GM11168 (cell line): ENCODE data around the gene FOXD4L3.
"Not testable (repeated sequence)": the region's sequence is repeated elsewhere in the genome, so short reads cannot be mapped to it uniquely, and the experiment has no call there.

Source experiments
- in situ Hi-C: fragments of 300-500 bp; cut with MboI; formaldehyde crosslinking; loops from one replicate; pipeline ENCODE4 v1.12.0; 2022; ENCODE audit warnings: low sequenced_read_pairs; ENCODE audit not compliant: unreplicated experiment

FOXD4L3 gene

GRCh38 chr9:68302567-68302966, at the start of gene FOXD4L3:
TSS of gene FOXD4L3 (plus strand) at chr9:68302867. CDS start at chr9:68302952, 85 bp downstream.
- in situ Hi-C loops, result not testable (repeated sequence)

GRCh38 chr9:68281041-68281440, 21.6 kb upstream of the FOXD4L3 start:
- in situ Hi-C loops, result not testable (repeated sequence)

GRCh38 chr9:68303771-68304170, 1.1 kb downstream of the FOXD4L3 start:
- in situ Hi-C loops, result not testable (repeated sequence)

- in situ Hi-C loops, result not testable (repeated sequence)
Measured at GRCh38 chr9:68304212-68304611, 1.5 kb downstream of the FOXD4L3 start.

GRCh38 chr9:68304777-68305176, 2.1 kb downstream of the FOXD4L3 start:
- in situ Hi-C loops, result not testable (repeated sequence)

- in situ Hi-C loops, result not testable (repeated sequence)
Measured at GRCh38 chr9:68305680-68306285, 3.1 kb downstream of the FOXD4L3 start.

- in situ Hi-C loops, result not testable (repeated sequence)
Measured at GRCh38 chr9:68306391-68306964, 3.8 kb downstream of the FOXD4L3 start.

GRCh38 chr9:68307127-68307526, 4.5 kb downstream of the FOXD4L3 start:
- in situ Hi-C loops, result not testable (repeated sequence)

- in situ Hi-C loops, result not testable (repeated sequence)
Measured at GRCh38 chr9:68307654-68308053, 5.0 kb downstream of the FOXD4L3 start.

- in situ Hi-C loops, result not testable (repeated sequence)
Measured at GRCh38 chr9:68311208-68311607, 8.5 kb downstream of the FOXD4L3 start.

GRCh38 chr9:68318209-68318608, 15.5 kb downstream of the FOXD4L3 start:
- in situ Hi-C loops, result not testable (repeated sequence)

- in situ Hi-C loops, result not testable (repeated sequence)
Measured at GRCh38 chr9:68323749-68324148, 21.1 kb downstream of the FOXD4L3 start.

GRCh38 chr9:68324518-68324917, 21.9 kb downstream of the FOXD4L3 start:
- in situ Hi-C loops, result not testable (repeated sequence)

GRCh38 chr9:68329106-68329505, 26.4 kb downstream of the FOXD4L3 start:
- in situ Hi-C loops, result not testable (repeated sequence)

- in situ Hi-C loops, result not testable (repeated sequence)
Measured at GRCh38 chr9:68330531-68331173, 28.0 kb downstream of the FOXD4L3 start.

GRCh38 chr9:68332122-68332521, 29.5 kb downstream of the FOXD4L3 start:
- in situ Hi-C loops, result not testable (repeated sequence)

GRCh38 chr9:68335935-68336334, 33.3 kb downstream of the FOXD4L3 start:
- in situ Hi-C loops, result not testable (repeated sequence)

- in situ Hi-C loops, result not testable (repeated sequence)
Measured at GRCh38 chr9:68336639-68337339, 34.1 kb downstream of the FOXD4L3 start.

GRCh38 chr9:68338000-68338399, 35.3 kb downstream of the FOXD4L3 start:
- in situ Hi-C loops, result not testable (repeated sequence)

GRCh38 chr9:68342265-68343025, 39.8 kb downstream of the FOXD4L3 start:
- in situ Hi-C loops, result not testable (repeated sequence)
